Measurements from ENCODE around the gene CENPB. TPM values are rescaled to one million over a fixed set of nuclear protein-coding genes. Genes with fewer than 3 reads are reported as not detected.

The CENPB gene
- total RNA-seq, 2 donors from 2014 or later = 49.1 to 77.1 TPM

Other genes with a start within 250 kb of the CENPB start
- not detected for gene GFRA4, start 123.3 kb downstream of the CENPB start, total RNA-seq
- 10 to 100 TPM in 1 of 2 donors, 1 to 10 TPM in 1; 9.7 to 13.8 TPM for gene ADAM33, start 104.7 kb downstream of the CENPB start, total RNA-seq
- 1 to 10 TPM; 3.2 to 3.9 TPM for gene SIGLEC1, start 74.1 kb downstream of the CENPB start, total RNA-seq
- gene HSPA12B, start 54.1 kb downstream of the CENPB start, total RNA-seq = 10 to 100 TPM; 11.2 to 13.4 TPM
- gene ADISSP, start 19.0 kb downstream of the CENPB start, total RNA-seq = 10 to 100 TPM; 10.8 to 11.2 TPM
- gene SPEF1, start 5.3 kb downstream of the CENPB start, total RNA-seq = under 1 TPM in 1 of 2 donors, not detected in 1; 0.31 TPM
- 10 to 100 TPM; 10.4 to 11.4 TPM for gene CDC25B, start 9.6 kb upstream of the CENPB start, total RNA-seq
- gene AP5S1, start 33.8 kb upstream of the CENPB start, total RNA-seq = 10 to 100 TPM; 14.6 to 17.3 TPM
- gene MAVS, start 60.1 kb upstream of the CENPB start, total RNA-seq = 10 to 100 TPM; 27.5 to 29.7 TPM
- gene PANK2, start 102.6 kb upstream of the CENPB start, total RNA-seq = 10 to 100 TPM; 15.5 to 19.5 TPM
- 10 to 100 TPM in 1 of 2 donors, 1 to 10 TPM in 1; 6.5 to 14.9 TPM for gene RNF24, start 228.8 kb upstream of the CENPB start, total RNA-seq

Measured in right atrium auricular region (tissue), 2 donors.